Amygdala (tissue), 56 donors: ENCODE measurements around the gene NPIPB6.
"Not testable (repeated sequence)": the region's sequence is repeated elsewhere in the genome, so short reads cannot be mapped to it uniquely, and the experiment has no call there.

ENCODE experiments used
- DNase-seq, 56 donors: peaks; one replicate each; lab custom pipeline; 2025; lab: John Stamatoyannopoulos, UW

The NPIPB6 gene

DNA sequence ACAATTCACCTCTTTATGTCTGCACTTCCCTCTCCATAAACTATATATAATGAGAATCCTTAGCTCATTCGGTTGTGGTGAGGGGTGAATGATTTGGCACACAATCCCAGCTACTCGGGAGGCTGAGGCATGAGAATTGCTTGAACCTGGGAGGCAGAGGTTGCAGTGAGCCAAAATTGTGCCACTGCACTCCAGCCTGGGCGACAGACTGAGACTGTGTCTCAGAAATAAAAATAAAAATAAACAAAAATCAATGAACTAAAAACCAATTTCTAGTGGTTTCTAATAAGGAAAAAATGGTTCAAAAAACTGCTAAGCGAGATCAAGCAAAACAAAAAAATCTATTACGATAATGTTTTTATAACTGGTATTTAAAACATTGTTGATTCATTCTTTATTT is at the start of gene NPIPB6:
TSS of gene NPIPB6 (minus strand) at position 101 of the 400 bp plus-strand sequence. CDS start 686 bp downstream, outside the sequence.
- DNase-seq: not testable (repeated sequence)

DNA sequence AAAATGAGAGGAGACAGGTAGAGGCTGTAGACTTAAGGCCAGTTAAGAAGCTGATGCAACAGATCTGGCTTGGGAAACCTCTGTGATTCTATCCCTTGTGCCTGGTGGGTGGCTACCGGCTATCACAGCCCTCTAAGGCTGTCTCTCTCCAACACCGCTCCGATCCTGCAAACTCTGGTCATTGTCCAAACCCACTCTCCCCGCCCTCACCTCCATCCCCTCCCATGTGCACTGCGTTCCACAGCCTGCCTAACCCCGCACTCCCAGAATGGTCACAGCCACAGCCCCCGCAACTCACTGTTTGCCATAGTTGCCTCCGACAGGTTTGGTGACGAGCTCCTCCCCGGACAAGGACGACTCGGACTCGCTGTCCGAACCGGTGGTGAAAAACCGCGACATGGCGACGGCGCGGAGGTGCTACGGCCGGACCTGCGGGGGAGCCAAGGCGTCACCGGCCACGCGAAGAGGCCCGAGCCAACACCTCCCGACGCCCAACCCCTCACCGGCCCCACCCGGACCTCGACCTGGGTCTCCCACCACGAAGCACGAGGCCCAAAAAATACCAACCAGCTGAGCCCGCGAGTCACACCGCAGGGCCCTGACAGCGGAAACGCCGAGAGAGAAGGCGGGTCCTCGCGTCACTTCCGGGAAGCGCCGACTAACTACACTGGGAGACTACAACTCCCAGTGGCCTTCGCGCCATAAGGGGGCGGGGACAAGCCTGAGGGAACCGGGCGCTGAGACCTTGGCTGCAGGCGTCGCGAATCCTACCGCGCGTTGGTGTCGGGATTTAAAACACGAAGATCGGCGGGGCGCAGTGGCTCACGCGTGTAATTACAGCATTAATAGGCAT is 40.1 kb upstream of the NPIPB6 start, which contains the start of gene EIF3CL:
TSS of gene EIF3CL (minus strand) at position 622 of the 853 bp plus-strand sequence. CDS start at position 399, 223 bp downstream.
- not testable (repeated sequence) for DNase-seq

DNA sequence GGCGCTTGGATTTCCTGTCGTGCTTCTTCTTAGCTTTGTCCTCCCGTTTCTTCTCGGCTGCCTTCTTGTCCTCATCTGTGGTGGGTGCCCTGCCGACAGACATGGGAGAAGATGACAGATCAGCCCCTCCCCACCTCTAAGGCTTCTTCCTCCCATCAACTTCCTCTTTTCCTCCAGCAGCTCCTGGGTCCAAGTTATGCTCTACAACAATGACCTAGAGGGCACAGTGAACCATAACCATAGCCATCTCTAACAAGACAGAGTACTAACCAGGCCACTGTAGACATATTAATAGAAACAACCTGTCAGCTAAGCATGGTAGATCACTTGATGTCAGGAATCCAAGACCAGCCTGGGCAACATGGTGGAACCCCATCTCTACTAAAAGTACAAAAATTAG is 28.7 kb upstream of the NPIPB6 start:
- DNase-seq: not testable (repeated sequence)

DNA sequence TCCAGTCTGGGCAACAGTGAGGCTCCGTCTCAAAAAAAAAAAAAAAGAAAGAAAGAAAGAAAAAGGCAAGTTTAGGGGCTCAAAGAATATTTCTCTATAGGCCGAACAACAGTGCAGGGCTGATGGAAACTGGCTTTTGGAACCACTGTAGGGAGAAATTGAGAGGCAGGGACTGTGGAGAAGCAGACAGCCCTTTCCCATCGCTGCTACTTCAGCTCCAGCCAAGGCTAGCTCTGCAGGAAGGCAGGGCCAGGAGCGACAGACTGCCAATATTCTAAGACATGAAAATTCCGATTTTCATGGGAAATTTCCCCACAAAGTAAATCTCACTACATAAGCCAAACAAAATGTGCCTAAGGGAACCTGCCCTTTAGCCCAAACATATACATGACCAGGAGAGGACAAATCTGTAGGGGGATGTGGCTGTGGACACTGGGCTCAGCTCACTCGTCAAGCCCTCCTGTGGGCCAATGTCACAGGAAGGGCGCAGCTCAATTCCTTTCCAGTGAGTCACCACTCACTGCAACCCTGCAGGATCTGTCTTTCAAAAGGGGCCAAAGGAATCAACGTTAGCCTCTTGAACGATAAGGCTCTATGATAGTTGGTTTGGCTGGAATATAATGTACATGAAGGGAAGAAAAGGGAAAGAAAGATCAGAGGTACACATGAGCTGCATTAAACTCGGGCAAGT is 19.0 kb upstream of the NPIPB6 start:
- not testable (repeated sequence) for DNase-seq

DNA sequence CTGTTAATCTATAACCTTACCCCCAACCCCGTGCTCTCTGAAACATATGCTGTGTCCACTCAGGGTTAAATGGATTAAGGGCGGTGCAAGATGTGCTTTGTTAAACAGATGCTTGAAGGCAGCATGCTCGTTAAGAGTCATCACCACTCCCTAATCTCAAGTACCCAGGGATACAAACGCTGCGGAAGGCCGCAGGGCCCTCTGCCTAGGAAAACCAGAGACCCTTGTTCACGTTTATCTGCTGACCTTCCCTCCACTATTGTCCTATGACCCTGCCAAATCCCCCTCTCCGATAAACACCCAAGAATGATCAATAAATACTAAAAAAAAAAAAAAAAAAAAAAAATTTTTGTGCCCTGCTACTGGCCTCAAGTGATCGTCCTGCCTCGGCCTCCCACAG is 14.5 kb upstream of the NPIPB6 start:
- DNase-seq: not testable (repeated sequence)

DNA sequence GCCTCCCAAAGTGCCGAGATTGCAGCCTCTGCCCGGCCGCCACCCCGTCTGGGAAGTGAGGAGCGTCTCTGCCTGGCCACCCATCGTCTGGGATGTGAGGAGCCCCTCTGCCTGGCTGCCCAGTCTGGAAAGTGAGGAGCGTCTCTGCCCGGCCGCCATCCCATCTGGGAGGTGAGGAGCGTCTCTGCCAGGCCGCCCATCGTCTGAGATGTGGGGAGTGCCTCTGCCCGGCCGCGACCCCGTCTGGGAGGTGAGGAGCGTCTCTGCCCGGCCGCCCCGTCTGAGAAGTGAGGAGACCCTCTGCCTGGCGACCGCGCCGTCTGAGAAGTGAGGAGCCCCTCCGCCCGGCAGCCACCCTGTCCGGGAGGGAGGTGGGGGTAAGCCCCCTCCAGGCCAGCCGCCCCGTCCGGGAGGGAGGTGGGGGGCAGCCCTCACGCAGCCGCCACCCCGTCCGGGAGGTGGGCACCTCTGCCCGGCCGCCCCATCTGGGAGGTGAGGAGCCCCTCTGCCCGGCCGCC is 13.9 kb upstream of the NPIPB6 start:
- not testable (repeated sequence) for DNase-seq

DNA sequence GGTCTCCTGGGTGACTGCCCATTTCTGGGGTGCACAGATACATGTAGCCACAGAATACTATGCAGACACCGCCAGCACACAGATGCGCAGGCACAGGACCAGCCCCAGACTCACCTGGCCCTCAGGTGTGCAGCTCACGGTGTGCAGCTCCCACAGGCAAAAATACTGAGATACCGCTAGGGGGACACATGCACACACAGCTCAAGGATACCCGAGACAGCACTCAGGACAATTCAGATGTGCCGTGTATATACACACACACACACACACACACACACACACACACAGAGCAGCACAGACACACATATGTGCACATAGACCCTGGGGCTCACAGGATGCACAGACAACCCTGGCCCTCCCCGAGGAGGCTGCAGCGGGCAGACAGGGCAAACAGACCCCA is 11.8 kb upstream of the NPIPB6 start:
- DNase-seq: not testable (repeated sequence)

DNA sequence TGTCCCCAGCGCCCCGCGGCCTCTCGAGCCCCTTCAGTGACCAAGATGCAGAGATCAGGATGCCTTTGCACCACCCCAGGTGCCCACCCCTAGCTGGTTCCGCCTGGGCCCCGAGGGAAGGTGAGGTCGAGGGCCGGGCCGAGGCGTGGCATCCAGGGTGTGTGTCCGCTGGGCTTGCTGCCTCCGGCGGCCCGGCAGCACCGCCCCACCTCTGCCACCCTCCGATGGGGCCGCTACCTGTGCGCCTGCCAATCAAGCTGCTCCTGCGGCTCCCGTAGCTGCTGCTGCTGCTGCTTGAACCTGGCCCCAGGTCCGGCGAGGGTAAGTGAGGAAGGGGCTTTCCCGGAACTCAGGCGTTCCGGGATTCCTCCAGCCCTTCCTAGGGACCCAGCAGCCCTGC is 11.0 kb upstream of the NPIPB6 start:
- DNase-seq: not testable (repeated sequence)

DNA sequence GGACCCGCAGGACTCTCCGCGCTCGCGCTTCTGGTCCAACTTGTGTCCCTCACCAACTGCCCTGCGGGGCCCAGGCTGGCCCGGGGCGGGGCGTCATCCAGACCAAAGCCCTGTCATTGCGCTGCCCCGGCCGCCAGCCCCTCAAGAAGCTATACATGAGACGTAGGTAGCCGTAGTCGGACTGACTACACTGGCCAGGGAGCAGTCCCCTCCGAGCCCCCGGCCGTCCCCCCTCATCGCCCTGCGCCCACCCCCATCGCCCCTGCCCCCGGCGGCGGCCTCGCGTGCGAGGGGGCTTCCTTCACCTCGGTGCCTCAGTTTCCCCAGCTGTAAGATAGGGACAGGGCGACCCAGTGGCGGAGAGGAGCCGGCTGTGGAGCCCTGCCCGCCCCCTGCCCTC is 4.6 kb upstream of the NPIPB6 start:
- DNase-seq: not testable (repeated sequence)

DNA sequence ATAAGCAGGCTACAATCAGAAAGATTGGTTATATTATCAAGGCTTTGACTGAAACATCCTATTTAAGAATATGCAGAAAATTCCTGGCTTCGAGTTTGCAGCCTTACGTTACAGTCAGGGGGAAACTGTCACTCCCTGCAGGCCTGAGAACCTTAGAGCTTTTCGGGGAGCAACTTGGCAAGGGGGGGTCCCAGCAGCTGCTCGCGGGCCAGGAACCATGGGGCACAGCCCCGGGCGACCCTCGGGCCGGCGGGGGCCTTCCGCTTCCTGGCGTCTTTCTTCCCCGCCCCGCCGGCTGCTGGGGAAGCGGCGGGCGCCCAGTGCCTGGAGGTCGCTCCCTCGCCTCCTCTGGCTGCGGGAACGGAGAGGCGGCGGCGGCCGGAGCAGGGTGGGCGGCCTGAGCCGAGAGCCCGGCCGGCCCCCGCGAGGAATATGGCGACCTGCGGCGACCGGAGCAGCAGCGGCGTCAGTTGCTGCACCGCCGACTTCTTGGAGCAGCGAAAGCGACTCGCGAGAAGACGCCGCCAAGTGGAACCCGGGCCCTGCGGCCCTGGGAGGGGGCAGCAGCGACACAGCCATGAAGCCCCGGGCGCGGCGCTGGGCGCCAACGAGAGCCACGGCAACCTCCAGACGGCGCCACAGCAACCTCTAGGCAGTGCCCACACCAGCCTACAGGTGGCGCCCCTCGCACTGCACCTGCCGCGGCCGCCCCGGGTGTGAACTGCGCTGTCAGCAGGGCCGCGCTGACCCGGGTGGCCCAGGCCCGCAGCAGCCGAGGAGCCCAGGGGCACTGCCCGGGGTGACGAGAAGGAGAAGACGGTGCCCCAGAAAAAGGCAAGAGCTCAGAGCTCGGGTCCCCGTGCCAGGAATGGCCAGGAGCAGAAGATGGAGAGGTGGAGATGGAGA is 1.2 kb upstream of the NPIPB6 start:
- DNase-seq: not testable (repeated sequence)

DNA sequence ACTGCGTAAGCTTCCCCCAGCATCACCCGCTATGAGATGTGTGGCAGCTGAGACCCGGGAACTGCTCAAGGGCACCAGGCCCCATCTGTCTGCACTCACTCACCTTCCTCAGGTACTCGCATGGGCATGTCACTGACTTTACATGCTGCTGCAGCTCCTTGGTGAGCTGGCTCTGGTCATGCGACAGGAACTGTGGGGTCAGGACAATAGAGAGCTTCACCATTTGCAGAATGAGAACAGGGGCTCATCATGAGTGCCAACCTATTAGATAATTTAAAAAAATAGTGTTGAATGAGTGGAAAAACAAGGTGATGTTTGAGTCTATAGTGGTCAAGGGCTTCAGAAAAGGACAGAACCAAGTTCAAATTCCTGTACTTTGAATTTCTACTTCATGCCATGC is 708 bp downstream of the NPIPB6 start:
- DNase-seq: not testable (repeated sequence)

DNA sequence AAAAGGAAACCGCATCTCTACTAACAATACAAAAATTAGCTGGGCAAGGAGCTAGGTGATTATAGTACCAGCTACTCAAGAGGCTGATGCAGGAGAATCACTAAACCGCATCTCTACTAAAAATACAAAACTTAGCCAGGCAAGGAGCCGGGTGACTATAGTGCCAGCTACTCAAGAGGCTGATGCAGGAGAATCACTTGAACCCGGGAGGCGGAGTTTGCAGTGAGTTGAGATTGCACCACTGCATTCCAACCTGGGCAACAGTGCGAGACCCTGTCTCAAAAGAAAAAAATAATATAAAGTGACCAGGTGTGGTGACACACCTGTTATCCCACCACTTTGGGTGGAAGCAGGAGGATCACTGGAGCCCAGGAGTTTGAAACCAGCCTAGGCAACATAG is 25.1 kb downstream of the NPIPB6 start:
- not testable (repeated sequence) for DNase-seq

DNA sequence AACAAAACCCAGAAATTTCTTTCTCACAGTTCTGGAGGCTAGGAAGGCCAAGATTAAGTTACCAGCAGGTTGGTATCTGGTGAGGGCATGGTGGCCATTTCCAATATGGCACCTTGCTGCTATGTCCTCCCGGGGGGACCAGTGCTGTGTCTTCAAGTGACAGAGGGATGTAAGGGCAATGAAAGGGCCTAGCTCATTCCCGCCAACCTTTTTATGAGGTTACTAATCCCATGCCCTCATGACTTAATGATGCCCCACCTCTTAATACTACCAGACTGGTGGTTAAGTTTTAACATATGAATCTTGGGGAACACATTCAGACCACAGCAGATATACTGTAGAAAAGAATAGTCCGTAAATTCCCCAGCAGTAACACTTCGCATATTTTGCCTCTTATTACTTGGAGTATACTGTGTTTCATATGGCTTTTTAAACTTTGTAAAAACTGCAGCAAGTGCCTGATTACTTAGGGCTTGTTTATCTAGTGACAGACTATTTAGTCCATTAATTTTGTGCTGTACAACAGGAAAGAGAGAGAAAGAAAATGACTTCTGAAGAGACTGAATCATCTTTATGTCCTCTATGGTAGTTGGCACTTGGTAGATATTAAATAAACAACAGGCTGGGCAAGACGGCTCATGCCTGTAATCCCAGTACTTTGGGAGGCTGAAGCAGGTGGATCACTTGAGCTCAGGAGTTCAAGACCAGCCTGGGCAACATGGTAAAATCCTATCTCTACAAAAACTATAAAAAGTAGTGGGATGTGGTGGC is 26.2 kb downstream of the NPIPB6 start:
- not testable (repeated sequence) for DNase-seq

DNA sequence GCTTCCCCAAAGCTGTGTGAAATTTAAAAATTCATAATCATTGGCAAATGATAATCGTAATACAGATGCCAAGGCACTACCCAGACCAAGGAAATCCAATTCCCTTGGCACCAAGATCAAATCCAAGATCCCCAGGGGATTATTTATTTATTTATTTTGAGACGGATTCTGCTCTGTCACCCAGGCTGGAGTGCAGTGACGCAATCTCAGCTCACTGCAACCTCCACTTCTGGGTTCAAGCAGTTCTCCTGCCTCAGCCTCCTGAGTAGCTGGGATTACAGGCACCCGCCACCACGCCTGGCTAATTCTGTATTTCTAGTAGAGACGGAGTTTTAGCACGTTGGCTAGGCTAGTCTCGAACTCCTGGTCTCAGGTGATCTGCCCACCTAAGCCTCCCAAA is 27.6 kb downstream of the NPIPB6 start:
- DNase-seq: not testable (repeated sequence)

DNA sequence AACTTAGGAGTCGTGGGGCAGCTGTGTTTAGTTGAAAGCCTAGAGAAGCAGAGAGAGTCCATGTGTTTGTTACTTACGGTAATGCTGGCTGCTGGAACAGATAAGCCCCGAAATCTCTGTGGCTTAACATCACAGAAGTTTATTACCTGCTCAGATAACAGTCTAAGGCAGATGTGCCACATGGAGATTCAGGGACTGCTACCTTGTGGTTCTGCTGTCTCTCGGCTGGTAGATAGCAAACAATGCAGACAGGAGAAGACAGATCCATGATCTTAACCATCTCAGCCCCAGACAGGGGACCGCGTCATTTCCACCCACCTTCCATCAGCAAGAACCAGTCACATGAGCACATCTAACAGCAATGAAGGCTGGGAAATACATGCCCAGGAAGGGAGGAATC is 30.7 kb downstream of the NPIPB6 start:
- not testable (repeated sequence) for DNase-seq

DNA sequence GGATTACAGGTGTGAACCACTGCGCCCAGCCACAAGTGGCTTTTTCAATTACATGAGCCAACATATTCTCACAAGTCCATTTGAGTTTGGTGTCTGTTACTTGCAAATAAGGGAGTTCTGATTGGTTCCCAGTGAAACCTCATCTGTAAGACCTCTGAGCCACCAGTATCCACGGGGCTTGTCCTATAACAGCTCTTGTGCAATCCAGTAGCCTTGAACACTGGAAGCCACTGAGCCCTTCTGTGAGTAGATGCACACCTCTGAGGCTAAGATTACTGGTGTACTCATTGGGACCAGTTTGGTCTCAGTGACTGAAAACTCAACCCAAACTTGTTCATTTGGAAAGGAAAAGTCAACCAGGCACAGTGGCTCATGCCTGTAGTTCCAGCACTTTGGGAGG is 32.3 kb downstream of the NPIPB6 start:
- not testable (repeated sequence) for DNase-seq

DNA sequence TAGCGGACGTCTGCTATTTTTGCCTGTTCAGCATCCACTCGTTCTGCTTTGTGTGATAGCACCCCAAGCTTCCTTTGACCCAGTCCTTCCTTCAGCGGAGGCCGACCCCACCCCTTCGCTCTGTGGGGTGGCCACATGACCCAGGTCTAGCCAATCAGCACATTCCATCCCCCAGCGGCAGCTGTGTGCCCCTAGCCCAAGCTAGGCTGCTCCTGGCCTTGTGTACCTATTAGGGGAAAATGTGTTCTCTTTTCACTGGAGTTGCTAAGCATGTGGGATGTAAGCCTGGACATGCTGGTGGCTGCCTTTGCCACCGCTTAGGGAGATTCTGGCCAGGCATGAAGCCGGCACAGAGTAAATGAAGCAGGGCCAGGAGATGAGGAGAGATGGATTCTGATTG is 33.1 kb downstream of the NPIPB6 start:
- DNase-seq: peak in 33 of 56 donors; percentile 4 to 60 (median 24)

DNA sequence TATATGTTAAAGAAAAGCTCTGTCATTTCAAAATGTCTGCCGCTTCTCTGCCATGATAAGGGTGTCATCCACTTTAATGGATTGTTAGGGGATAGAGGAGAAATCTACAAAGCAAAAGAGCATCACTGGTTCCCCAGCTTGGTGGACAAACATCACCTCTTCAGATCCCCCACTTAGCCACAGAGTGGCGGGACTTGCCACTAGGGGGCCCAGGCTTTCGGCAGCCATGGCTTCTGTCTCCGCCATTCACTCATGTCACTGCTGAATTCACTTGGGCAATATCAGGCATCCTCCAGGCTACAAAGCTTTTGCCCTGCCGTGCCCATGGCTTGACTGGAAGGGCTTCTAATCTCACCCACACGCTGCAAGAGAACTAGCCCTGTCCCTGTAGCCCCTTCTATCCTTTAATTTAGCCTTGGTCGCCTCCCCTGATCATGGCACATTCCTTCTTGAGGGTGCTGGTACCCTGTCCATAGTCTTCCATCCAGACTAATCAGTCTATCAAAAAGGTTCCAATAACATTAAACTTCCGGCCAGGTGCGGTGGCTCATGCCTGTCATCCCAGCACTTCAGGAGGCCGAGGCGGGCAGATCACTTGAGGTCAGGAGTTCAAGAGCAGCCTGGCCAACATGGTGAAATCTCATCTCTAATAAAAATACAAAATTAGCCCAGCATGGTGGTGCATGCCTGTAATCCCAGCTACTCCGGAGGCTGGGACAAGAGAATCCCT is 36.3 kb downstream of the NPIPB6 start:
- DNase-seq: peak in 22 of 56 donors; percentile 2 to 61 (median 16)

DNA sequence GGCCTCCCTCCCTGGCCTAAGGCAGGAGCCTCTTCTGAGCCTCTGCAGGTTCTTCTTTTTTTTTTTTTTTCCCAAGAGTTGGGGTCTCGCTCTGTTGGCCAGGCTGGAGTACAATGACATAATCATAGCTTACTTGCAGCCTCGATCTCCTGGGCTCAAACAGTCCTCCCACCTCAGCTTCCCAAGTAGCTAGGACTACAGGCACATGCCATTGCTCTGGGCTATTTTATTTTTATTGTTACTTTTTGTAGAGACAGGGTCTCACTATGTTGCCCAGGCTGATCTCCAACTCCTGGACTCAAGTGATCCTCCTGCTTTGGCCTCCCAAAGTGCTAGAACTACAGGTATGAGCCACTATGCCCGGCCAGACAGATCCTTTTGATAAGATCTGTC is 38.4 kb downstream of the NPIPB6 start:
- no peak for DNase-seq
